ENCODE measurements around the gene PAPPA2. TPM values are rescaled to one million over a fixed set of nuclear protein-coding genes. Genes with fewer than 3 reads are reported as not detected.

The PAPPA2 gene
- total RNA-seq, 2 donors from 2014 or later = 0.19 to 1.2 TPM

- TF ChIP-seq CTCF (IDR thresholded peaks at IDR 0.05) = no peak
- Histone ChIP-seq H3K4me3 (no peak overlapping the region), H3K27ac (no peak overlapping the region), H3K4me1 (no peaks in the 10 kb centered on the region), H3K9me3 (no peaks in the 10 kb centered on the region), H3K27me3 (no peaks in the 10 kb centered on the region), H3K36me3 (no peaks in the 10 kb centered on the region)
- DNase-seq (ENCODE audit: low spot score) = no peak
These were observed 140.7 kb downstream of the PAPPA2 start for GRCh38 chr1:176603696-176604095.

- H3K9me3 ChIP-seq = no peaks in the 10 kb centered on the region
- no peaks in the 10 kb centered on the region for H3K27me3 ChIP-seq
- no peak overlapping the region for H3K27ac ChIP-seq
- DNase-seq (ENCODE audit: low spot score) = no peak
- no peak for TF ChIP-seq CTCF (IDR thresholded peaks at IDR 0.05)
- H3K36me3 ChIP-seq = no peaks in the 10 kb centered on the region
- H3K4me1 ChIP-seq = no peaks in the 10 kb centered on the region
- no peak overlapping the region for H3K4me3 ChIP-seq
These were observed 141.5 kb downstream of the PAPPA2 start for GRCh38 chr1:176604461-176604860.

GRCh38 chr1:176605176-176605575, 142.2 kb downstream of the PAPPA2 start:
- Histone ChIP-seq H3K27me3 (no peaks in the 10 kb centered on the region), H3K9me3 (no peaks in the 10 kb centered on the region), H3K36me3 (no peaks in the 10 kb centered on the region), H3K4me3 (no peak overlapping the region), H3K4me1 (no peaks in the 10 kb centered on the region), H3K27ac (no peak overlapping the region)
- no peak for DNase-seq (ENCODE audit: low spot score)
- TF ChIP-seq CTCF (IDR thresholded peaks at IDR 0.05) = no peak

GRCh38 chr1:176609556-176610408, 146.8 kb downstream of the PAPPA2 start:
- Histone ChIP-seq H3K9me3 (no peaks in the 10 kb centered on the region), H3K4me3 (no peak overlapping the region)
- no peak for TF ChIP-seq CTCF (IDR thresholded peaks at IDR 0.05)

GRCh38 chr1:176612791-176613190, 149.8 kb downstream of the PAPPA2 start:
- no peaks in the 10 kb centered on the region for H3K9me3 ChIP-seq
- H3K36me3 ChIP-seq = no peaks in the 10 kb centered on the region
- no peak overlapping the region for H3K27ac ChIP-seq
- no peaks in the 10 kb centered on the region for H3K4me1 ChIP-seq
- DNase-seq (ENCODE audit: low spot score) = no peak
- TF ChIP-seq CTCF (IDR thresholded peaks at IDR 0.05) = no peak
- H3K27me3 ChIP-seq = no peaks in the 10 kb centered on the region
- no peak overlapping the region for H3K4me3 ChIP-seq

More at GRCh38 chr1:176609556-176610408, 146.8 kb downstream of the PAPPA2 start:
- no peaks in the 10 kb centered on the region for H3K36me3 ChIP-seq
- H3K4me1 ChIP-seq = no peaks in the 10 kb centered on the region
- no peaks in the 10 kb centered on the region for H3K27me3 ChIP-seq
- H3K27ac ChIP-seq = no peak overlapping the region
- DNase-seq (ENCODE audit: low spot score) = no peak
